NCI-H2081 treated with DMSO at 0.1 percent for 48 hours (cell line): ENCODE data around the gene SLC35A3.
"Not testable (repeated sequence)": the region's sequence is repeated elsewhere in the genome, so short reads cannot be mapped to it uniquely, and the experiment has no call there.

ENCODE experiments used
- DNase-seq: peaks from one replicate; lab custom pipeline; 2025; lab: John Stamatoyannopoulos, UW

SLC35A3 gene

DNA sequence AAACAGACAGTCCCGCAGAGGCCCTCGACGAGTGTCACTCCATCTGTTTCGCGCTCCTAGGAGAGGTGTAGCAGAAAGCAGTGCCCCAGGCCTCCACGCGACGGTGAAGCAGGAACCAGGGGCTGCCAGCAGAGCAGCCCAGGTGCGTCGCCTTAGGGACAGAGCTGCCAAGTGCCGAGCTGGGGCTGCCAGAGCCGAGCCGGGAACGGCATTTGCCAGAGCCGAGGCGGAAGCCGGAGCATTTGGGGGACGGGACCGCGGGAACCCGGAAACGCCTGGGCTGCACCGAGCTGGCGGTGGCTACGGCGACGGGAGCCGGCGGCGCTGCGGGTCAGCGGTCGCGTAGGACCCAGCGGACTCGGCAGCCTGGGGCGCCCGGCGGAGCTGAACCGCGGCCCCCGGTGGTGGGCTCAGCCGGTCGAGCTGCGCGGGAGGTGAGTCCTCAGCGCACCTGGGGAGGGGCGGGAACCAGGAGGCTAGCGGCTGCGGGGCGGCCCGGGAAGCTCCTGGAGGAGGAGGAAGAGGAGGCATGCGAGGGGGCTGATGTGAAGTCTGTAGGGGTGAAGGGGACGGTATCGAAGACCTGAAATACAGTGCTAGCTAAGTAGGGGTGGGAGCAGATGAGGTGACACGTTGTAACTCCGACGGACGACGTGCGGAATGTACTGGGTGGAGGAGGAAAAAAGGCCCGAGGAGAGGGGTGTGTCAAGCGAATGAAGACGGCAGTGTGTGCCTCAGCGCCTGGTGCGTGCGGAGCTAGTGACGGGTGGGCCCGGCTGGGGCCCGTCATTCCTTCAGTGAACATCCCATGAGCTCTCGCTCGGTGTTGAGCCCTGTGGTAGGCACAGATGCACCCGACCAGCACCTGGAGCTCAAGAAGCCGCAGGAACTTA lies at the start of gene SLC35A3:
Gene SLC35A3 (plus strand): TSS at position 268 of the 893 bp plus-strand sequence. CDS start 23,559 bp downstream, outside the sequence.
- DNase-seq: no peak

DNA sequence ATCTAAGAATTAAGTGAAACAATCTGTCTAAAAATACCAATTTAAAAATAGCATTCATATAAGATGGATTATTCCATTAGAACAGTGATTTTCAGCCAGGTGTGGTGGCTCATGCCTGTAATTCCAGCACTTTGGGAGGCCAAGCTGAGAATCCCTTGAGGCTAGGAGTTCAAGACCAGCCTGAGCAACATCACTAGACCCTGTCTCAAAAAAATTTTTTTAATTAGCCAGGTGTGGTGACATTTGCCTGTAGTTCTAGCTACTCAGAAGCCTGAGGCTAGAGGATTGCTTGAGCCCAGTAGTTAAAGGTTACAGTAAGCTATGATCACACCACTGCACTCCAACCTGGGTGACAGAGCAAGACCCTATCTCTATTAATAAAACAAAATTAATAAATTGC lies 35.0 kb upstream of the SLC35A3 start:
- DNase-seq: no peak

DNA sequence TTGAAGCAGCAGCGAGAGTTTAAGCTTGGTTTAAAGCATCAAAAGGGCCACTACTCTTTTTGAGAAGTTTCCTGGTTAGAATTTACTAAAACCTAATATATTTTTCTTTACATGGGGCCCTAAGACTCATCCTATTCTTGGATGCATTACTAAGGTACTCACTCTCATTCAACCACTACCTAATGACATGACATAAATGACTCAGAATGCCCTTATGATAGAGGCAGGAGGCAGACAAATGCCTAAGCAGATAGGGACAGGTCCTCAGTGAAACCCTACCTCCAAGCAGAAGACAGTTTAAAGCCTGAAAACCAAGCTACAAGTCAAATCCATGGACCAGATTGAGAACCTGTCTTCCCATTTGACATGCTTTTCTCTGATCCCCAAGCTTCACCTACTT lies 34.3 kb upstream of the SLC35A3 start:
- no peak for DNase-seq

DNA sequence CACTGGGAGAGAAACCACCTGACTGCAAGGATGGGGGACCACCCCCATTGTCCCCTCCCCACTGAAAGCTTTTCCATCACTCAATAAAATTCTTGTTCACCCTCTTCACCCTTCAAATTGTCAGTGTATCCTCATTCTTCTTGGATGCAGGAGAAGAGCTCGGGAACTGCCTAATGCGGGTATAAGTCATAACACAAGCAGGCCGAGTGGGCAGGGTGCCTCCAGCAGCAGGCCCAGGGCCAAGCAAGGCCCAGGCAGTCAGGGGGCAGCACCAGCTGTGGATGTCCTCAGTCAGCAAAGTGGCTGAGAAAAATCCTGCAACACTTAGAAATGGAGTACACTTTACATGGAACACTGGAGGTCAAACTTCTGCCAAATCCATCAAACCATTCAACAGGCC lies 33.7 kb upstream of the SLC35A3 start:
- no peak for DNase-seq

DNA sequence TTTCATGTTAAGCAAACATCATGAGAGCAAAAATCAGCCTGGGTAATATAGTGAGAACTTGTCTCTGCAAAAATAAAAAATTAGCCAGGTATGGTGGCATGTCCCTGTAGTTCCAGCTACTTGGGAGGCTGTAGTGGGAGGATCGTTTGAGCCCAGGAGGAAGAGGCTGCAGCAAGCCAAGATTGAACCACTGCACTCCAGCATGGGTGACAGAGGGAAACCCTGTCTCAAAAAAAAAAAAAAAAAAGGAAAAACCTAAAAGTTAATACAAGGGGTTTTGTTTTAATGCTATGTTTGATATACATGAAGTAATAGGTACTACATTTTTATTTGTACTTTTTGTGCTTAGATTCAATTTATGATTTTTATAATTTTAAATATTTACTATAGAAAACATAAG lies 27.1 kb upstream of the SLC35A3 start:
- no peak for DNase-seq

DNA sequence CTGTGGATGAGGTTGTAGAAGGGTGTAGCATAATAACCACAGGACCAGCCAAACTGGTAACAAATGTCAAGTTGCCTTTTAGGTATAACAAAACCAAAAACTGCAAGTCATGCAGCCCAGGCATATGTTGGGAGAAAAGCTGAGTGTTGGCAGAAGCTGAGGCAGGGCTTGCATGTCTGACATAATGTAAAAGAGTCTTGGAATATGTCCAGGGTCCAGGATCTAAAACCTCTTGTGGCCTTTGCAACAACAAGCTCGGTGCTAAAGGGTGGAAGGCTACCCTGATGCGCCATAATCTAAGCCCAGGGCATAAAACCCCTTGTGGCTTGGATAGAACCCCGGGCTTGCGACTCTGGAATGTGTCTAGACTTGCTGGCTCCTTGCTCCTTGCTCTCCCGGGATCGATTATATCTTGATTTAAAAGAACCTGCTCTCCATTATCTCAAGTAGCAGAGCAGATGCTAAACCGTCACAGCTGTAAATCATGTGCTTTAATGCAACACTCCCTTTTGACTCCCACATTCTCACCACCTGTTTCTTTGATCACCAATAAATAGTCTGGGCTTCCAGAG lies 26.5 kb upstream of the SLC35A3 start:
- DNase-seq: no peak

DNA sequence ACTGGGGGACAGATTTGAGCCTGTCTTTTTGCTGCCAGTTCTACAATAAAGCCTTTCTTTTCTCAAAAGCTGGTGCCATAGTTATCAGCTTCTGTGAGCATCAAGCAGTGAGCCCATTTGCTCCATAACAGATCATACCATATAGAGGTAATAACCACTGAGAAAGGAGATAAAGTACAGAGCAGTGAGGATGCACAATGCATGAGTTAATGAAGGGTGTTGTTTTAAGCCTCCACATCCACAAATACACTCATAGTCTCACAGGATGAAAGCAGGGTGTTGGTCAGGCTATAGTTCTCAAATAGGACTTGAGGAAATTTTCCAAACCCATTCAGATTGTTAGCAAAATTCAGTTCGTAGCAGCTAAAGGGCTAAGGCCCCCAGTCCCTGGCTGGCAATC lies 25.6 kb upstream of the SLC35A3 start:
- no peak for DNase-seq

DNA sequence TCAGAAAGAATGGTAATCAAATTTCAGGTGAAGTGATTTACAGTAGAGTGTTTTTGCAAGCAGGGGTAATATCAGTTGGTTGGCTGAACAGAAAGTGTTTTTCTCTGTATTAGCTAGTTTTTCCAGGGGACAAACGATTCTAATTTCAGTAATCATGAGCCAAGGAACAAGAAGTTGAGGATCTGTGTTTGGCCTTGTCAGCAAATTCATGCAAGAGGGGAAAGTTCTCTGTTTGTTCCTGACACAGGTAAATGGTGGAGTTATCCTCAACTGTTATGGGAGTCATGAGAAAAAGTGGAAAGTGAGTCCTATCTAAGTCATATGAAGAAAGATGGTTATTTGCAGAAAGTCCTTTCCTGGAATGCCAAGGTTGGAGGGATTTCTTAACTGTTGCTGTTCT lies 24.6 kb upstream of the SLC35A3 start:
- no peak for DNase-seq

DNA sequence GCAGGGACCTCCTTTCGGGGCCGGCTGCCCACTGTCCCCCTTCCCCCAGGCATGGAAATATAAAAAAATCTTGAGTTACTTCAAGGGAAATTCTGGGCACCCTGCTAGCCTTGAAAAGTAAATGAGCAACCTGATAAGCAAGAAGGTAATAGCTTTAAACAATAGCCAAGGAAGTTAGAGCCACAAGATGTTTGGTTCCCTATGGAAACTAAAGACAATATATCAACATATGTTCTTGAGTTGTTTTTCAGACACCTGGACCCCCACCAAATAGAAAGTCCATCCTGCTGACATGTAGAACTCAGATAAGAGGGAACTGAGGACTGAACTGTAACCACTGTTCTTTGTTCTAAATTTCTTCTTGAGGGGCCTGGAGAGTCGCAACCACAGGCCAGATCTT lies 19.3 kb upstream of the SLC35A3 start:
- no peak for DNase-seq

DNA sequence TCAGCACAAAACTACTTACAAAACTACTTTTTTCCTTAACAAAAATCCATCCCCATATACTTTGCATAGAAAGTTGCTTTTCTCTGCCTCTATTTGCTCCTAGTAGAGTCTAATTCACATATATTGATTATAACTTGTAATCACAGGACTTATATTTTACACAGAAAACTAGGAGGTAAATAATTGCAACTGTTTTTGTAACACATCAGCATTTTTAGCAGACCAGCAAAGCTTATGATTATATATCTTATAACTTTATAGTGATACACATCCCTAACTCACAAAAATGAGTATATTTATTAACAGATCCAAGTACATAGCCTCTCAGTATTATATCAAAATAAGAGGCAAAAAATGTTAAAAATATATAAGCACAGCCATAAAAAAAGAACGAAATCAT lies 17.3 kb upstream of the SLC35A3 start:
- no peak for DNase-seq

DNA sequence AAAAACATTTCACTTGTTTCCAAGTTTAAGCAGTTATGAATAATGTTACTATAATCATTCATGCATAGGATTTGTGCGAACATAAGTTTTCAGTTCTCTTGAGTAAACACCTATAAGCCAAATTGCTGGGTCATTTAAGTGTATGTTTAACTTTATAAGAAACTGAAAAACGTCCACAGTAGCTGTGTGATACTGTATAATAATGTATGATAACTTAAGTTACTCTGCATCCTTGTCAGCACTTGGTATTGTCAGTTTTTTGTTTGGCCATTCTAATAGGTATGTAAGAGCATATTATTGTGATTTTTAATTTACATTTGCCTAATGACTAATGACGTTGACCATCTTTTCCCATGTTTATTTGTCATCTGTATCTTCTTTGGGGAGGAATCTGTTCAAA lies 14.4 kb upstream of the SLC35A3 start:
- no peak for DNase-seq

DNA sequence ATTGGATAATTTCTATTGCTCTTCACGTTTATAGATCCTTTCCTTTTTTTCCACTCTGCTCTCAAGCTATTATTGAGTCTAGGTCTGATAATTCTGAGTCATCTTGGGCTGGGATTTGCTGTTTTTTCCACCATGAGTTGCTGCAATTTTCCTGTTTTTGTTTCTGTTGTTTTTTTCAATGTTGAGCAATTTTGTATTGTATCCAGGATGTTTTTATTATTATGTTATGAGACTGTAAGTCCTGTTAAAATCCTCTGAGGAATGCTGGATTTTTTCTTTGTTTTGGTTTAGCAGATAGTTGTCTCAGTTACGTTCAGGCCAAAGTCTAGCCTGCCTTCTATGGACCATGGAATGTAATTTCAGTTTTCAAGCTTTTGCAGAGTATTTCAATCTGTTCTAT lies 13.0 kb upstream of the SLC35A3 start:
- no peak for DNase-seq

DNA sequence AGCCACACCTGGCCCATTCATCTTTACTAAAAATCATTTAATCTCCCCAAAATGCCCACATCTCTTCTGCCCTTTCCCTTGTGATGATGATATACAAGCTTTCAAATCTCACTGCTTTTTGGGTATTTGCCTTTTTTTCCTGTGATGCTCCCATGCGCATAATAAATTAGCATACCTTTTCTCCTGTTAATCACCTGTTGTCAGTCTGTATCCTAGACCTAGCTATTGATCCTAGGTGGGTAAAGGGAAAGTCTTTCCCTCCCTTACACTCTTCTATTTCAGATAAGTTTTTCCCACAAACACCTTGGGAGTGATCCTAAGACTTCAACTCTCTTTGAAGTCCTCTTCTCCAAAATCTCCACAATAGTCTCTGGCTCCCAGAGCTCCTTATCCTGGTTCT lies 12.0 kb upstream of the SLC35A3 start:
- no peak for DNase-seq

DNA sequence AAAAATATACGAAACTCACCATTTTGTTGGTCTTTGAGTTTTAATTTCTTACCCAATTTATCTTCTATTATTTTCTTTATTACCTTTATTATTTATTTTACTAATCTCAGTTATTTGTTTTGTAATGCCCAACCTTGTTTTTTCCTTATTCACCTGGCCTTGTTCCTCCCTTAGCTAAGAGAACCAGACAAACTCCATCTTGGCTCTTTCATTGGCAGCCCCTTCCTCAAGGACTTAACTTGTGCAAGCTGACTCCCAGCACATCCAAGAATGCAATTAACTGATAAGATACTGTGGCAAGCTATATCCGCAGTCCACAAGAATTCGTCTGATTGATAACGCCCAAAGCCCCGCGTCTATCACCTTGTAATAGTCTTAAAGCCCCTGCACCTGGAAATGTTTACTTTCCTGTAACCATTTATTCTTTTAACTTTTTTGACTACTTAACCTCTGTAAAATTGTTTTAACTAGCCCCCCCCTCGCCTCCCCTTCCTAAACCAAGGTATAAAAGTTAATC lies 10.5 kb upstream of the SLC35A3 start:
- DNase-seq: not testable (repeated sequence)

DNA sequence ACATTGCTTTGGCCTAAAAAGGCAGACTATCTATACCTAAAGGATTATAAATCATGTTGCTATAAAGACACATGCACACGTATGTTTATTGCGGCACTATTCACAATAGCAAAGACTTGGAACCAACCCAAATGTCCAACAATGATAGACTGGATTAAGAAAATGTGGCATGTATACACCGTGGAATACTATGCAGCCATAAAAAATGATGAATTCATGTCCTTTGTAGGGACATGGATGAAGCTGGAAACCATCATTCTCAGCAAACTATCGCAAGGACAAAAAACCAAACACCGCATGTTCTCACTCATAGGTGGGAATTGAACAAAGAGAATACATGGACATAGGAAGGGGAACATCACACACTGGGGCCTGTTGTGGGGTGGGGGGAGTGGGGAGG lies 9.5 kb upstream of the SLC35A3 start:
- DNase-seq: not testable (repeated sequence)

DNA sequence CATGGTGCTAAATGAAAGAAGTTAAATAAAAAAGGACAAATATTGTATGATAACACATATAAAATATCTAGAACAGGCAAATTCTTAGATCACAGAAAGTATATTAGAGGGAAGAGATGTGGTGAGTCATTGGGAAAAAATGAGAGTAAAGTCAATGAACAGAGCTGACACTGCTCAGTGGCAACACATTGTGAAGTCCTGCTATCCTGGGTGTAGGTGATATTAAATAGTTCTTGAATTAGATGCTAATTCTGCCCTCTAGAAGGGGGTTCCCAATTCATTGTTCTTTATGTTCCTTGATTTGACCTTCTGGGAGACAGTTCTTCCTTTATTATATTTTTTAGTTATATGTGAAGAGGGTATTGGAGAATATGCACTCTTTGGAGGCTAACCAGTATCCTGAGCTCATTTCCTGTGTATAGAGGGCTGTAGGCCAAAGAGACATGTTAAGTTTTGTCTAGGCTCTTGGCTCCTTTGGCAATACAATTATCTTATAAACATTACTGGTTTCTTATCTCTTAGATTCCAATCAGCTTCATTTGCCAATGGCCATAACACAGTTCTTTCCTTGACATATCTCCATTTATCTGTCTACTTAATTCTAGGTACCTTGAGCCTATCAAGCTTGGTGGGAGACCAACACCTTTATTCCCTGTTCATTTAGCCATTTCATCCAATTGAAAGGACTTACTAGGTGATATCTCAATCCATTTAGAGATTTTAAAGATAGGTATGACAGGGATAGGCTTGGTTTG lies 6.6 kb upstream of the SLC35A3 start:
- DNase-seq: no peak

DNA sequence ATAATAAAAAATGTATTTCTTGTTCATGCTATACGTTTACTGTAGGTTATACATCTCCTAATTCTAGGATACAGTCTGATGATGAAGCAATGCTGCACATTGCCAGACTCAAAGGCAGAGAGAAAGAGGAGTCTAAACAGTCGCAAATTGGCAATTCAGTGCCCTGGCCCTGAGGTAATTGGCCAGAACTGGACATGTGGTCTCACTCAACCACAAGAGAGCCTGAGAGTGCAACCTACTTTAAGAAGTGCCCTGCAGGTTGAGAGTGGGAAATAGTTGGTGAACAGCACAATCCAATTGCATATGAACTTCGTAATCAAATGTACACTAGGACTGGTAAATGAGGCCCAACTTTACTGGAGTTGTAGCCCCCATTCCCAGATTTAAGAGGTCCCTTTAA lies 5.0 kb upstream of the SLC35A3 start:
- DNase-seq: no peak

DNA sequence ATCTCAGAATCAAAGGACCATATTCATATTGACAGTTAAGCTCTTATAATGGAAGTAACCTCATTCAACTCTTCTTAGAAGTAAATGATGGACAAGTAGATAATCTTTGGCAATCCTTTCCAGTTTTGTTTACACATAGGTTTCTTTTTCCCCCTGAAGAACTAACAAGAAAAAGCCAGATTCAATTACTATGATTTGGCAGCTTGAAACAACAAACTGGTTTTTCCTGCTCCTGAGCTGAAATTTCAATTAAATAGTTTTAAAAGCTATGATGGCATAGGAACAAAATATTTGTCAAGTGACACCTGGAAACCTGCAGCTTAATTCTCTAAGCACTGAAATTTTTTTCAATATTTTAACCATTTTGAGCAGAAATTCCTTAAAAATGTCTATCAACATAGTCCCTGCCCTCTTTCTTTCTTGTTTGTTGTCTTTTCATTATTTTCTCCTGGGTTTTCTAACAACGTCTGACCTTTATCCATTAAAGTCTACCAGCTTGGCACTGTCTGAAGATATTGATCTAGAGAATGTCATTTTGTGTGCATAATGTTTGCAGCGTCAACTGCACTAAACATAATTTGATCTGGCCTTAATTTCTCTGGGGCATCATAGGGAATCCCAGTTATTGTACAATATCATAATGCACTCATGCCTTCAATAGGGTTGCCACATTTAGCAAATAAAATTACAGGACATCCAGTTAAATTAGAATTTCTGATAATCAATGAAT lies 4.0 kb upstream of the SLC35A3 start:
- no peak for DNase-seq

DNA sequence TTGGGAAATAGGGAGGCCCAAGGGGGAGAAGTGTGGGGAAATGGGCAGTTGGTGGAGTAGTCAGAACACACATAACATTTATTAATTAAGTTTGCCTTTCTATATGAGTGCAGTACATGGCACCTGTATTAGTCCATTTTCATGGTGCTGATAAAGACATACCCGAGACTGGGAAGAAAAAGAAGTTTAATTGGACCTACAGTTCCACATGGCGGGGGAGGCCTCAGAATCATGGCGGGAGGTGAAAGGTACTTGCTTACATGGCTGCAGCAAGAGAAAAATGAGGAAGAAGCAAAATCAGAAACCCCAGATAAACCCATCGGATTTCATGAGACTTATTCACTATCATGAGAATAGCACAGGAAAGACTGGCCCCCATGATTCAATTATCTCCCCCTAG lies 1.6 kb upstream of the SLC35A3 start:
- DNase-seq: no peak

DNA sequence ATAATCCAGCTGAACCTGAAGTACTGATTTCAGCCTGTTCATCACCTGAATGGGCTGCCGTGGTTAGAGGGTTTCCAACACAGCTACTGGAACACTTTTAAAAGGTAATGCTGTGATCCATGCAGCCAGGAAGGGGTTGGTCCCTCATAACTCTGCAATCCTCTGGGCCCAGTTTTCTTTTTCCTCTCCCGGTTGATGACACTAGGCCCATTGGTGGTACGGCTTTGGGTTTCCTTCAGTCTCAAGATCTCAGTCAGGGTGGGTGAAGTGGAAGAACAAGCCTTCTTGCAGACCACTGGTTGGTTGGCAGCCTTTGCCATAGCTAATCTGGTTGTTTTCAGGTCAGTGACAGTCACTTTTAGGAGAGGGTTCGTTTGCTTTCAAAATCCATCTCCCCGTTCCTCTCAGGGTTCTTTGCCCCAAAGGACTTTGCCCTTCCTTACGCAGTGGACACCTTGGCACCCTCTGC lies 502 bp upstream of the SLC35A3 start:
- DNase-seq: no peak

DNA sequence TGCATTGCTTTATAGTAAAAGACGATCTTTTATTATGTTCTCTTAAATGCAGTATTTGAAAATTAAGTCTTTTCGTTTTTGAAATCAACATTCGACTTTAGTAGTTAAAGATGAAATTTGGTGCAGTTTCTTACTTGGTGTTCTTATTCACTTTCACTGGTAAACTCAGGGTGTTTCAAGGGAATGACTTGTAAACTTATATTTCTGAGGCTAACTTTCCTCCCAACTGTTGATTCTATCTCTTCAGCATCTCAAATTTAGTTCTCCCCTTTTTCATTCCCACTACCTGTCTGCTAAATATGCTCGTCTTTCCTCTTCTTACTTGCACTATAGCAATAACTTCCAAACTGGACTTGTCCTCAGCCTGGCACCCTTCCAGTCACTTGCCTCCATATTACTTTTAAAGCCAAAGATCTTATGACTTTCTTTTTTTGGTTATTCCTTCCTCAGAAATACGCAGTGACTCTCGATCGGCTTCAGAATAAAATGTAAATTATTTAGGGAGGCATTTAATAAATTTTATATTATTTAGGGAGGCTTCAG lies 988 bp downstream of the SLC35A3 start:
- DNase-seq: no peak

DNA sequence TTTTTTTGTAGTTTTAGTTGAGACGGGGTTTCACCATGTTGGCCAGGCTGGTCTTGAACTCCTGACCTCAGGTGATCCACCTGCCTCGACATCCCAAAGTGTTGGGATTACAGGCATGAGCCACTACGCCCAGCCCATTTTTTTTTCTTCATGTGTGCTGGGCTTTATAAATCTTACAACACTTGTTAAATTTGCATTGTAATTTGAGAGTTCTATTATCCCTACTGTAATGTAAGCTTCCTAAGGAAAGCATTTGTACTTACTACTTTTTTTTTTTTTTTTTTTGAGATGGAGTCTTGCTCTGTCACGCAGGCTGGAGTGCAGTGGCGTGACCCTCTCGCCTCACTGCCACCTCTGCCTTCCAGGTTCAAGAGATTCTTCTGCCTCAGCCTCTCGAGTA lies 2.3 kb downstream of the SLC35A3 start:
- not testable (repeated sequence) for DNase-seq
